ENCODE measurements around the gene UBE2U. TPM values are rescaled to one million over a fixed set of nuclear protein-coding genes. Genes with fewer than 3 reads are reported as not detected.

Gene UBE2U
- total RNA-seq, 2 donors from 2014 or later: not detected

- peaks cover 20% of the 10 kb centered on the region for H3K4me1 Mint-ChIP-seq
- Histone ChIP-seq H3K27me3 (ENCODE audit: control insufficient read depth, insufficient read depth, low read length, poor library complexity, severe bottlenecking) (no peaks in the 10 kb centered on the region), H3K9me3 (ENCODE audit: control insufficient read depth, low read length) (peaks cover 19% of the 10 kb centered on the region), H3K9ac (ENCODE audit: extremely low read depth, low read length, poor library complexity, severe bottlenecking) (no peak overlapping the region), H3K4me1 (ENCODE audit: control insufficient read depth, insufficient read depth, low read length) (no peaks in the 10 kb centered on the region), H3K36me3 (ENCODE audit: control insufficient read depth, insufficient read depth, low read length) (peaks cover 57% of the 10 kb centered on the region), H3K27ac (ENCODE audit: low read depth, low read length) (no peak overlapping the region), H3K4me3 (ENCODE audit: low read length) (no peak overlapping the region)
- H3K4me3 Mint-ChIP-seq: no peak overlapping the region
- peak overlapping the region; percentile 10 for H3K27ac Mint-ChIP-seq
- peaks cover 27% of the 10 kb centered on the region for H3K9me3 Mint-ChIP-seq
- TF ChIP-seq CTCF (conservative IDR thresholded peaks at IDR 0.05): no peak
- no peaks in the 10 kb centered on the region for H3K27me3 Mint-ChIP-seq (ENCODE audit: insufficient read depth)
- 92 to 95% methylated on average over 5 to 6 of the region's 6 CpGs for WGBS, 2 experiments (ENCODE audit: insufficient coverage in 1 of 2, insufficient read length in 1 of 2)
- H3K36me3 Mint-ChIP-seq (ENCODE audit: low read depth): peaks cover 73% of the 10 kb centered on the region
- no peak for DNase-seq
Measured at GRCh38 chr1:64173336-64173940, 30.0 kb upstream of the UBE2U start.

- no peak for TF ChIP-seq CTCF (conservative IDR thresholded peaks at IDR 0.05)
- H3K9me3 ChIP-seq (ENCODE audit: control insufficient read depth, low read length): no peaks in the 10 kb centered on the region
- no peak overlapping the region for H3K4me3 ChIP-seq (ENCODE audit: low read length)
Measured at GRCh38 chr1:64175639-64176038, 27.8 kb upstream of the UBE2U start.

GRCh38 chr1:64176659-64177058 is 26.8 kb upstream of the UBE2U start:
- peaks cover 52% of the 10 kb centered on the region for H3K36me3 Mint-ChIP-seq (ENCODE audit: low read depth)
- Histone ChIP-seq H3K27ac (ENCODE audit: low read depth, low read length) (no peak overlapping the region), H3K27me3 (ENCODE audit: control insufficient read depth, insufficient read depth, low read length, poor library complexity, severe bottlenecking) (no peaks in the 10 kb centered on the region), H3K4me3 (ENCODE audit: low read length) (no peak overlapping the region), H3K9me3 (ENCODE audit: control insufficient read depth, low read length) (no peaks in the 10 kb centered on the region), H3K4me1 (ENCODE audit: control insufficient read depth, insufficient read depth, low read length) (no peaks in the 10 kb centered on the region), H3K36me3 (ENCODE audit: control insufficient read depth, insufficient read depth, low read length) (peaks cover 54% of the 10 kb centered on the region), H3K9ac (ENCODE audit: extremely low read depth, low read length, poor library complexity, severe bottlenecking) (no peak overlapping the region)
- peaks cover 10% of the 10 kb centered on the region for H3K4me1 Mint-ChIP-seq
- no peak overlapping the region for H3K27ac Mint-ChIP-seq
- WGBS, 2 experiments (ENCODE audit: insufficient coverage in 1 of 2, insufficient read length in 1 of 2): 93 to 97% methylated on average over 3 of the region's 3 CpGs
- H3K27me3 Mint-ChIP-seq (ENCODE audit: insufficient read depth): no peaks in the 10 kb centered on the region
- no peaks in the 10 kb centered on the region for H3K9me3 Mint-ChIP-seq
- H3K4me3 Mint-ChIP-seq: no peak overlapping the region
- no peak for DNase-seq
- peak; percentile 22 for TF ChIP-seq CTCF (conservative IDR thresholded peaks at IDR 0.05)

More at GRCh38 chr1:64175639-64176038, 27.8 kb upstream of the UBE2U start:
- Histone ChIP-seq H3K27ac (ENCODE audit: low read depth, low read length) (no peak overlapping the region), H3K36me3 (ENCODE audit: control insufficient read depth, insufficient read depth, low read length) (peaks cover 54% of the 10 kb centered on the region), H3K9ac (ENCODE audit: extremely low read depth, low read length, poor library complexity, severe bottlenecking) (no peak overlapping the region), H3K27me3 (ENCODE audit: control insufficient read depth, insufficient read depth, low read length, poor library complexity, severe bottlenecking) (no peaks in the 10 kb centered on the region), H3K4me1 (ENCODE audit: control insufficient read depth, insufficient read depth, low read length) (no peaks in the 10 kb centered on the region)
- H3K36me3 Mint-ChIP-seq (ENCODE audit: low read depth): peaks cover 61% of the 10 kb centered on the region
- H3K4me3 Mint-ChIP-seq: no peak overlapping the region
- no peak overlapping the region for H3K27ac Mint-ChIP-seq
- peaks cover 5% of the 10 kb centered on the region for H3K9me3 Mint-ChIP-seq
- peaks cover 19% of the 10 kb centered on the region for H3K4me1 Mint-ChIP-seq
- DNase-seq: no peak
- H3K27me3 Mint-ChIP-seq (ENCODE audit: insufficient read depth): no peaks in the 10 kb centered on the region

Measured in endodermal cell (in vitro differentiated cells).